Hypothalamus (tissue), 51 donors: ENCODE data around the gene OTULINL.

Experiments used
- DNase-seq, 51 donors: peaks; one replicate each; lab custom pipeline; 2025; lab: John Stamatoyannopoulos, UW

Gene OTULINL

DNA sequence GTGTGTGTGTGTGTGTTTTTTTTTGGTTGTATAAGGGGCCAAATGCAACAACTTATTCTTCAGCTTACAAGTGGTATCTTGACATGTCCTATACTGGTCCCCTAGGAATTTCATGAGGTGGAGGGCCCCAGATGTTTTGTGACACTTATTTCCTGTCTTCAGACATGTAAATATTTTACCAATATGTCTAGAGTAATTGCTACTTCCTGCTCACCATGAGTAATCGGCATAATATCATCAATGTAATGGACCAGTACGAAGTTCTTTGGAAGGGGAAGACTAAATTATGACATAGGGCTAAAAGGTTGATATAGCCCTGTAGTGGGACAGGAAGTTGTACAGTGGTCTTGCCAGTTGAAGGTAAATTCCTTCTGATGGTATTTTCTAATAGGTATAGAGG, 79.2 kb downstream of the OTULINL start:
- DNase-seq: no peak
